NCI-H69 (cell line): ENCODE measurements around the gene LAMP5.

ENCODE experiments used
- DNase-seq: peaks from one replicate; lab custom pipeline; 2025; lab: John Stamatoyannopoulos, UW

LAMP5 gene

GRCh38 chr20:9534025-9534424 is 19.6 kb downstream of the LAMP5 start:
- DNase-seq = no peak

- DNase-seq = no peak
These were observed 21.1 kb downstream of the LAMP5 start for GRCh38 chr20:9535449-9535848.

- DNase-seq = no peak
These were observed 28.8 kb downstream of the LAMP5 start for GRCh38 chr20:9543214-9543613.

- DNase-seq = no peak
These were observed 35.9 kb downstream of the LAMP5 start for GRCh38 chr20:9550283-9550682.

GRCh38 chr20:9550871-9551270 is 36.5 kb downstream of the LAMP5 start:
- DNase-seq = peak; percentile 81

GRCh38 chr20:9551808-9552550 is 37.6 kb downstream of the LAMP5 start:
- peak; percentile 55 for DNase-seq

- no peak for DNase-seq
These were observed 41.4 kb downstream of the LAMP5 start for GRCh38 chr20:9555781-9556180.

GRCh38 chr20:9557411-9557810 is 43.0 kb downstream of the LAMP5 start:
- DNase-seq = no peak

GRCh38 chr20:9565910-9566550 is 51.6 kb downstream of the LAMP5 start:
- no peak for DNase-seq

- DNase-seq = no peak
These were observed 52.6 kb downstream of the LAMP5 start for GRCh38 chr20:9566977-9567376.

- no peak for DNase-seq
These were observed 56.2 kb downstream of the LAMP5 start for GRCh38 chr20:9570612-9571011.

- DNase-seq = peak; percentile 12
These were observed 57.4 kb downstream of the LAMP5 start for GRCh38 chr20:9571783-9572182.

GRCh38 chr20:9572670-9573069 is 58.3 kb downstream of the LAMP5 start:
- DNase-seq = no peak

- peak; percentile 70 for DNase-seq
These were observed 59.2 kb downstream of the LAMP5 start for GRCh38 chr20:9573335-9574151.

- DNase-seq = peak; percentile 81
These were observed 59.8 kb downstream of the LAMP5 start for GRCh38 chr20:9574181-9574580.

- DNase-seq = no peak
These were observed 60.4 kb downstream of the LAMP5 start for GRCh38 chr20:9574776-9575175.

GRCh38 chr20:9575836-9576235 is 61.4 kb downstream of the LAMP5 start:
- no peak for DNase-seq

- DNase-seq = no peak
These were observed 62.3 kb downstream of the LAMP5 start for GRCh38 chr20:9576695-9577094.

GRCh38 chr20:9577397-9577796 is 63.0 kb downstream of the LAMP5 start:
- DNase-seq = no peak

- no peak for DNase-seq
These were observed 64.2 kb downstream of the LAMP5 start for GRCh38 chr20:9578594-9578993.
